GM19324 (cell line): ENCODE measurements around the gene EFEMP1.
"Not testable (repeated sequence)": the region's sequence is repeated elsewhere in the genome, so short reads cannot be mapped to it uniquely, and the experiment has no call there.

Source experiments
- ATAC-seq: cut with Tn5 transposase; IDR thresholded peaks from one replicate; pipeline ENCODE4 v1.9.1; 2021; ENCODE audit warnings: mild to moderate bottlenecking, moderate library complexity; ENCODE audit not compliant: unreplicated experiment, low FRiP score

EFEMP1 gene

GRCh38 chr2:55838117-55838516, 85.5 kb downstream of the EFEMP1 start:
- ATAC-seq, result not testable (repeated sequence)

- no peak for ATAC-seq
Observed at GRCh38 chr2:55837073-55837472, 86.5 kb downstream of the EFEMP1 start.

GRCh38 chr2:55831671-55832410, 91.7 kb downstream of the EFEMP1 start:
- not testable (repeated sequence) for ATAC-seq

GRCh38 chr2:55827855-55828254, 95.7 kb downstream of the EFEMP1 start:
- no peak for ATAC-seq

GRCh38 chr2:55827428-55827827, 96.2 kb downstream of the EFEMP1 start:
- ATAC-seq, result not testable (repeated sequence)

GRCh38 chr2:55826246-55826645, 97.3 kb downstream of the EFEMP1 start:
- no peak for ATAC-seq

- ATAC-seq, result no peak
Observed at GRCh38 chr2:55824551-55825096, 99.0 kb downstream of the EFEMP1 start.
